MM.1S (cell line): ENCODE results near the gene NABP2.

Experiments
- DNase-seq: peaks from one replicate; pipeline ENCODE4 v3.0.0-alpha.2; 2015
- H2AFZ ChIP-seq: fragments of 300-600 bp; sonication (generic); 2 replicates; pipeline ENCODE4 v1.6.0; 2016; ENCODE audit warnings: antibody characterized with exemption, low read length
- H3F3A ChIP-seq: fragments of 300-600 bp; sonication (generic); 2 replicates; pipeline ENCODE4 v1.6.1; 2016; ENCODE audit warnings: mild to moderate bottlenecking, antibody characterized with exemption, low read length, moderate library complexity, mixed read lengths; ENCODE audit not compliant: insufficient read depth
- H3K27ac ChIP-seq: fragments of 300-600 bp; sonication (generic); 2 replicates; pipeline ENCODE4 v1.5.1; 2016; ENCODE audit warnings: mild to moderate bottlenecking, low read length
- H3K27me3 ChIP-seq: fragments of 300-600 bp; sonication (generic); replicated peaks from 2 replicates; pipeline ENCODE4 v1.6.0; 2016; ENCODE audit warnings: low read length; ENCODE audit not compliant: insufficient read depth
- H3K36me3 ChIP-seq: fragments of 300-600 bp; sonication (generic); replicated peaks from 2 replicates; pipeline ENCODE4 v1.6.1; 2016; ENCODE audit warnings: mild to moderate bottlenecking, low read length, mixed read lengths; ENCODE audit not compliant: insufficient read depth
- H3K4me1 ChIP-seq: fragments of 300-600 bp; sonication (generic); 2 replicates; pipeline ENCODE4 v1.6.1; 2016; ENCODE audit warnings: low read length, mixed read lengths
- H3K4me2 ChIP-seq: fragments of 300-600 bp; sonication (generic); 2 replicates; pipeline ENCODE4 v1.6.0; 2016; ENCODE audit warnings: low read depth, low read length
- H3K4me3 ChIP-seq: fragments of 300-600 bp; sonication (generic); 2 replicates; pipeline ENCODE4 v1.5.1; 2016; ENCODE audit warnings: low read length, mixed read lengths
- H3K79me2 ChIP-seq: fragments of 300-600 bp; sonication (generic); 2 replicates; pipeline ENCODE4 v1.6.1; 2016; ENCODE audit warnings: mixed run types, low read length, mixed read lengths
- H3K9ac ChIP-seq: fragments of 300-600 bp; sonication (generic); 2 replicates; pipeline ENCODE4 v1.6.1; 2016; ENCODE audit warnings: low read length, mixed read lengths
- H3K9me2 ChIP-seq: fragments of 300-600 bp; sonication (generic); replicated peaks from 2 replicates; pipeline ENCODE4 v1.6.1; 2016; ENCODE audit warnings: mild to moderate bottlenecking, low read length, mixed read lengths; ENCODE audit not compliant: insufficient read depth
- H3K9me3 ChIP-seq: fragments of 300-600 bp; sonication (generic); replicated peaks from 2 replicates; pipeline ENCODE4 v1.6.1; 2016; ENCODE audit warnings: mild to moderate bottlenecking, low read length, mixed read lengths; ENCODE audit not compliant: insufficient read depth
- H4K20me1 ChIP-seq: fragments of 300-600 bp; sonication (generic); 2 replicates; pipeline ENCODE4 v1.6.1; 2016; ENCODE audit warnings: mild to moderate bottlenecking, low read length, moderate library complexity, mixed read lengths; ENCODE audit not compliant: insufficient read depth
- CTCF ChIP-seq: fragments of 300-600 bp; sonication (generic); IDR thresholded peaks from 2 replicates; pipeline ENCODE4 v1.5.1; 2016; ENCODE audit warnings: antibody characterized with exemption, low read length, mixed read lengths
- EZH2 ChIP-seq: fragments of 300-600 bp; sonication (generic); optimal IDR thresholded peaks from 2 replicates; pipeline ENCODE3; 2017; ENCODE audit warnings: low read depth, mild to moderate bottlenecking, antibody characterized with exemption, low read length, mixed read lengths
- EZH2phosphoT487 ChIP-seq: fragments of 300-600 bp; sonication (generic); IDR thresholded peaks from 2 replicates; pipeline ENCODE4 v1.6.1; 2018; ENCODE audit warnings: antibody characterized with exemption, low read length

The NABP2 gene

GRCh38 chr12:56198836-56199235, 25.3 kb upstream of the NABP2 start:
- H3K9ac ChIP-seq: no peak overlapping the region
- H3K36me3 ChIP-seq: no peaks in the 10 kb centered on the region
- H3K9me3 ChIP-seq: no peaks in the 10 kb centered on the region
- no peaks in the 10 kb centered on the region for H3K27me3 ChIP-seq
- H3K79me2 ChIP-seq: no peaks in the 10 kb centered on the region
- H3K9me2 ChIP-seq: no peaks in the 10 kb centered on the region
- no peak overlapping the region for H3K4me3 ChIP-seq
- no peak for DNase-seq
- no peaks in the 10 kb centered on the region for H3K4me1 ChIP-seq
- TF ChIP-seq CTCF (no peak), EZH2 (no peak), EZH2phosphoT487 (no peak)
- H2AFZ ChIP-seq: no peak overlapping the region
- no peak overlapping the region for H3K27ac ChIP-seq
- H3K4me2 ChIP-seq: no peak overlapping the region
- no peaks in the 10 kb centered on the region for H4K20me1 ChIP-seq
- no peaks in the 10 kb centered on the region for H3F3A ChIP-seq

- H3K27me3 ChIP-seq: no peaks in the 10 kb centered on the region
- no peaks in the 10 kb centered on the region for H3K36me3 ChIP-seq
- no peak overlapping the region for H3K27ac ChIP-seq
- no peaks in the 10 kb centered on the region for H3F3A ChIP-seq
- H3K79me2 ChIP-seq: no peaks in the 10 kb centered on the region
- TF ChIP-seq CTCF (no peak), EZH2 (no peak), EZH2phosphoT487 (no peak)
- H3K9me3 ChIP-seq: no peaks in the 10 kb centered on the region
- H3K4me1 ChIP-seq: no peaks in the 10 kb centered on the region
- no peak overlapping the region for H3K9ac ChIP-seq
- no peaks in the 10 kb centered on the region for H3K9me2 ChIP-seq
- H4K20me1 ChIP-seq: no peaks in the 10 kb centered on the region
- H3K4me2 ChIP-seq: no peak overlapping the region
- DNase-seq: no peak
- no peak overlapping the region for H2AFZ ChIP-seq
- H3K4me3 ChIP-seq: no peak overlapping the region
Measured at GRCh38 chr12:56202366-56202765, 21.8 kb upstream of the NABP2 start.

- Histone ChIP-seq H4K20me1 (no peaks in the 10 kb centered on the region), H3K79me2 (no peaks in the 10 kb centered on the region), H3K9ac (no peak overlapping the region), H3K36me3 (no peaks in the 10 kb centered on the region; the same call in 1 of the 2 replicates), H3K4me3 (no peak overlapping the region), H2AFZ (no peak overlapping the region), H3K27ac (no peak overlapping the region), H3K9me3 (no peaks in the 10 kb centered on the region), H3K27me3 (no peaks in the 10 kb centered on the region), H3K4me2 (no peak overlapping the region), H3F3A (no peaks in the 10 kb centered on the region), H3K4me1 (no peaks in the 10 kb centered on the region), H3K9me2 (no peaks in the 10 kb centered on the region)
- no peak for TF ChIP-seq EZH2phosphoT487
- TF ChIP-seq CTCF: no peak
- no peak for TF ChIP-seq EZH2
- no peak for DNase-seq
Measured at GRCh38 chr12:56202838-56203237, 21.3 kb upstream of the NABP2 start.
